Fibroblast of lung (primary cell): ENCODE measurements around the gene CYP3A5. TPM values are rescaled to one million over a fixed set of nuclear protein-coding genes. Genes with fewer than 3 reads are reported as not detected.

Experiments
- DNase-seq, 2 donors: peaks; one replicate each; pipeline versions ENCODE4 v3.0.0 to v3.0.0-alpha.2; 2010; ENCODE audit warnings: low read depth in 2 of 2
- H2AFZ ChIP-seq: 2 replicates; pipeline ENCODE4 v1.5.1; 2012; ENCODE audit warnings: low read length, control low read depth, inconsistent platforms
- H3K27ac ChIP-seq: 2 replicates; pipeline ENCODE4 v1.5.1; 2011; ENCODE audit warnings: low read length, control low read depth; ENCODE audit not compliant: insufficient read depth
- H3K27me3 ChIP-seq: 2 replicates; pipeline ENCODE4 v1.5.1; 2011; ENCODE audit warnings: mild to moderate bottlenecking, low read length; ENCODE audit not compliant: control insufficient read depth, insufficient read depth
- H3K36me3 ChIP-seq: 2 replicates; pipeline ENCODE4 v1.5.1; 2011; ENCODE audit warnings: low read length; ENCODE audit not compliant: control insufficient read depth, insufficient read depth
- H3K4me1 ChIP-seq: 2 replicates; pipeline ENCODE4 v1.5.1; 2011; ENCODE audit warnings: low read length; ENCODE audit not compliant: control insufficient read depth, insufficient read depth; ENCODE audit errors: extremely low read depth
- H3K4me2 ChIP-seq: 2 replicates; pipeline ENCODE4 v1.5.1; 2011; ENCODE audit warnings: low read length, control low read depth; ENCODE audit not compliant: insufficient read depth; ENCODE audit errors: extremely low read depth
- H3K4me3 ChIP-seq, 4 experiments: fragments of 200-600 bp in 1 of 4; sonication (generic) in 1 of 4; replicated peaks in 1 of 4; 2 replicates each; pipeline ENCODE4 v1.5.1; 2011 to 2016; ENCODE audit warnings: low read length in 4 of 4, low read depth in 3 of 4, mild to moderate bottlenecking in 3 of 4, control low read depth in 2 of 4, inconsistent platforms in 1 of 4, mixed read lengths in 1 of 4; ENCODE audit not compliant: insufficient read depth in 1 of 4; ENCODE audit errors: control extremely low read depth in 1 of 4
- H3K79me2 ChIP-seq: 2 replicates; pipeline ENCODE4 v1.5.1; 2012; ENCODE audit warnings: mild to moderate bottlenecking, low read length, inconsistent platforms; ENCODE audit not compliant: control insufficient read depth, insufficient read depth
- H3K9ac ChIP-seq: 2 replicates; pipeline ENCODE4 v1.5.1; 2011; ENCODE audit warnings: mild to moderate bottlenecking, low read length, control low read depth; ENCODE audit not compliant: insufficient read depth
- H3K9me3 ChIP-seq: 2 replicates; pipeline ENCODE4 v1.5.1; 2012; ENCODE audit warnings: low read depth, low read length; ENCODE audit not compliant: control insufficient read depth, insufficient read depth
- H4K20me1 ChIP-seq: 2 replicates; pipeline ENCODE4 v1.5.1; 2011; ENCODE audit warnings: low read length; ENCODE audit not compliant: control insufficient read depth, insufficient read depth; ENCODE audit errors: extremely low read depth
- CTCF ChIP-seq, 2 donors: IDR thresholded peaks in 1 of 2; conservative IDR thresholded peaks in 1 of 2; 1 replicate in 1 of 2; 2 replicates in 1 of 2; pipeline ENCODE4 v1.5.1; 2011 to 2012; ENCODE audit warnings: low read length in 2 of 2, control low read depth in 1 of 2, inconsistent platforms in 1 of 2, low read depth in 1 of 2, mild to moderate bottlenecking in 1 of 2
- EZH2 ChIP-seq: IDR thresholded peaks from 2 replicates; pipeline ENCODE4 v1.5.1; 2012; ENCODE audit warnings: low read length, control low read depth, mild to moderate bottlenecking; ENCODE audit errors: missing control alignments
- polyA plus RNA-seq, 2 donors: library from polyadenylated mRNA; depleted of rRNA in 1 of 2; stranded (reverse) in 1 of 2; unstranded in 1 of 2; fragments of >200 nt; gene quantifications; 2 replicates each; pipeline ENCODE4 v1.2.1, GENCODE V29; 2011 to 2012; ENCODE audit warnings: missing spikeins in 1 of 2
- total RNA-seq: library from RNA; depleted of rRNA; stranded (reverse); fragments of >200 nt; gene quantifications from 2 replicates; pipeline ENCODE4 v1.2.1, GENCODE V29; 2014

CYP3A5 gene
- total and polyA plus RNA-seq, 2 donors (not counting 1 experiment from before 2014, with no cell fraction given): 1.9 to 12.4 TPM

- no peak overlapping the region for H3K9ac ChIP-seq
- H3K4me2 ChIP-seq: no peak overlapping the region
- H3K4me3 ChIP-seq: no peak overlapping the region
- DNase-seq: no peak
- peaks cover 23% of the 10 kb centered on the region for H3K36me3 ChIP-seq
- no peaks in the 10 kb centered on the region for H3K27me3 ChIP-seq
- no peaks in the 10 kb centered on the region for H3K4me1 ChIP-seq
- no peak overlapping the region for H2AFZ ChIP-seq
- H4K20me1 ChIP-seq: no peaks in the 10 kb centered on the region
- H3K9me3 ChIP-seq: no peaks in the 10 kb centered on the region
- H3K79me2 ChIP-seq: no peaks in the 10 kb centered on the region
- H3K27ac ChIP-seq: no peak overlapping the region
- no peak for TF ChIP-seq EZH2
These were observed 52.3 kb downstream of the CYP3A5 start for GRCh38 chr7:99627513-99627912.

GRCh38 chr7:99626661-99627060, 53.1 kb downstream of the CYP3A5 start:
- Histone ChIP-seq H3K9ac (no peak overlapping the region), H3K4me3 (no peak overlapping the region), H3K9me3 (no peaks in the 10 kb centered on the region), H3K27ac (no peak overlapping the region), H3K36me3 (peaks cover 24% of the 10 kb centered on the region), H2AFZ (no peak overlapping the region), H3K27me3 (no peaks in the 10 kb centered on the region), H3K4me2 (no peak overlapping the region), H3K4me1 (no peaks in the 10 kb centered on the region), H3K79me2 (no peaks in the 10 kb centered on the region), H4K20me1 (no peaks in the 10 kb centered on the region)
- TF ChIP-seq EZH2 (no peak), CTCF (conservative IDR thresholded peaks at IDR 0.05 in 1 of 2, IDR thresholded peaks at IDR 0.05 in 1 of 2; ENCODE audit: low read depth in 1 of 2, low read length in 2 of 2) (no peak)
- no peak for DNase-seq

GRCh38 chr7:99625961-99626360, 53.8 kb downstream of the CYP3A5 start:
- H3K27ac ChIP-seq: no peak overlapping the region
- peaks cover 29% of the 10 kb centered on the region for H3K36me3 ChIP-seq
- no peaks in the 10 kb centered on the region for H3K27me3 ChIP-seq

More at GRCh38 chr7:99625961-99626360, 53.8 kb downstream of the CYP3A5 start:
- no peak overlapping the region for H3K9ac ChIP-seq
- no peak for TF ChIP-seq EZH2
- no peak for TF ChIP-seq CTCF (conservative IDR thresholded peaks at IDR 0.05 in 1 of 2, IDR thresholded peaks at IDR 0.05 in 1 of 2; ENCODE audit: low read depth in 1 of 2, low read length in 2 of 2)
- H3K79me2 ChIP-seq: no peaks in the 10 kb centered on the region
- no peak for DNase-seq
- no peak overlapping the region for H2AFZ ChIP-seq
- no peaks in the 10 kb centered on the region for H4K20me1 ChIP-seq
- no peak overlapping the region for H3K4me2 ChIP-seq
- H3K9me3 ChIP-seq: no peaks in the 10 kb centered on the region
- H3K4me3 ChIP-seq: no peak overlapping the region
- H3K4me1 ChIP-seq: no peaks in the 10 kb centered on the region
